Muscle layer of duodenum (tissue), 2 donors: ENCODE results near the gene MIER2.
"Not testable (repeated sequence)": the region's sequence is repeated elsewhere in the genome, so short reads cannot be mapped to it uniquely, and the experiment has no call there.

ENCODE experiments used
- H3K27ac ChIP-seq: one replicate; pipeline ENCODE4 v1.7.0; 2013; ENCODE audit warnings: mild to moderate bottlenecking, low read length
- H3K27me3 ChIP-seq: one replicate; pipeline ENCODE4 v1.7.0; 2013; ENCODE audit warnings: low read depth, mild to moderate bottlenecking, control low read depth, low read length
- H3K36me3 ChIP-seq, 2 donors: one replicate each; pipeline ENCODE4 v1.7.0; 2013; ENCODE audit warnings: low read length in 2 of 2, control low read depth in 1 of 2, mild to moderate bottlenecking in 1 of 2; ENCODE audit not compliant: insufficient read depth in 2 of 2, control insufficient read depth in 1 of 2
- H3K4me1 ChIP-seq, 2 donors: one replicate each; pipeline ENCODE4 v1.7.0; 2013; ENCODE audit warnings: low read length in 2 of 2, mild to moderate bottlenecking in 2 of 2, control low read depth in 1 of 2, moderate library complexity in 1 of 2; ENCODE audit not compliant: insufficient read depth in 2 of 2, control insufficient read depth in 1 of 2
- H3K4me3 ChIP-seq, 2 donors: one replicate each; pipeline ENCODE4 v1.7.0; 2013; ENCODE audit warnings: low read length in 2 of 2, low read depth in 1 of 2, mild to moderate bottlenecking in 1 of 2
- H3K9me3 ChIP-seq, 2 donors: one replicate each; pipeline ENCODE4 v1.7.0; 2013; ENCODE audit warnings: low read length in 2 of 2, control low read depth in 1 of 2, mild to moderate bottlenecking in 1 of 2; ENCODE audit not compliant: control insufficient read depth in 1 of 2
- donor health status: healthy.

Gene MIER2

GRCh38 chr19:344625-345319, at the start of gene MIER2:
TSS of gene MIER2 (minus strand) at chr19:344796. CDS start at chr19:344782, 14 bp downstream.
- H3K9me3 ChIP-seq = no peaks in the 10 kb centered on the region
- peak within 1 kb of the TSS; percentile 45 for H3K27ac ChIP-seq
- H3K4me1 ChIP-seq = peaks cover 7 to 43% of the 10 kb centered on the region in 2 donors
- peak within 1 kb of the TSS; percentile 60 to 69 for H3K4me3 ChIP-seq
- no peaks in the 10 kb centered on the region for H3K27me3 ChIP-seq
- H3K36me3 ChIP-seq = peaks cover 0 to 3% of the 10 kb centered on the region in 2 donors

GRCh38 chr19:393560-393959, 49.0 kb upstream of the MIER2 start:
- not testable (repeated sequence) for H3K27me3 ChIP-seq, H3K4me1 ChIP-seq, H3K4me3 ChIP-seq, H3K9me3 ChIP-seq, H3K27ac ChIP-seq, H3K36me3 ChIP-seq

- H3K27ac ChIP-seq = no peak overlapping the region
- H3K27me3 ChIP-seq = peaks cover 3% of the 10 kb centered on the region
- no peaks in the 10 kb centered on the region for H3K36me3 ChIP-seq
- no peaks in the 10 kb centered on the region for H3K9me3 ChIP-seq
- H3K4me3 ChIP-seq = no peak overlapping the region
- H3K4me1 ChIP-seq = no peaks in the 10 kb centered on the region
Measured at GRCh38 chr19:392375-392970, 47.9 kb upstream of the MIER2 start.

- Histone ChIP-seq H3K4me1 (no peaks in the 10 kb centered on the region), H3K36me3 (no peaks in the 10 kb centered on the region), H3K9me3 (no peaks in the 10 kb centered on the region), H3K27ac (no peak overlapping the region), H3K27me3 (peaks cover 4% of the 10 kb centered on the region), H3K4me3 (no peak overlapping the region)
Measured at GRCh38 chr19:391726-392374, 47.3 kb upstream of the MIER2 start.

GRCh38 chr19:391207-391557, 46.6 kb upstream of the MIER2 start:
- no peak overlapping the region for H3K4me3 ChIP-seq
- H3K9me3 ChIP-seq = no peaks in the 10 kb centered on the region
- H3K36me3 ChIP-seq = no peaks in the 10 kb centered on the region
- H3K27me3 ChIP-seq = peaks cover 4% of the 10 kb centered on the region
- no peaks in the 10 kb centered on the region for H3K4me1 ChIP-seq
- no peak overlapping the region for H3K27ac ChIP-seq

- Histone ChIP-seq H3K4me1 (no peaks in the 10 kb centered on the region), H3K27me3 (peaks cover 4% of the 10 kb centered on the region), H3K9me3 (no peaks in the 10 kb centered on the region), H3K36me3 (no peaks in the 10 kb centered on the region), H3K27ac (no peak overlapping the region), H3K4me3 (no peak overlapping the region)
Measured at GRCh38 chr19:390386-391206, 46.0 kb upstream of the MIER2 start.

GRCh38 chr19:389935-390289, 45.3 kb upstream of the MIER2 start:
- H3K4me3 ChIP-seq = no peak overlapping the region
- no peaks in the 10 kb centered on the region for H3K4me1 ChIP-seq
- peaks cover 4% of the 10 kb centered on the region for H3K27me3 ChIP-seq
- H3K36me3 ChIP-seq = no peaks in the 10 kb centered on the region
- H3K9me3 ChIP-seq = no peaks in the 10 kb centered on the region
- no peak overlapping the region for H3K27ac ChIP-seq

- Histone ChIP-seq H3K27me3 (peaks cover 5% of the 10 kb centered on the region), H3K27ac (no peak overlapping the region), H3K4me3 (no peak overlapping the region), H3K36me3 (no peaks in the 10 kb centered on the region), H3K9me3 (no peaks in the 10 kb centered on the region), H3K4me1 (no peaks in the 10 kb centered on the region)
Measured at GRCh38 chr19:389255-389934, 44.8 kb upstream of the MIER2 start.

- H3K36me3 ChIP-seq = no peaks in the 10 kb centered on the region
- H3K4me1 ChIP-seq = no peaks in the 10 kb centered on the region
- H3K27ac ChIP-seq = no peak overlapping the region
- peaks cover 10% of the 10 kb centered on the region for H3K27me3 ChIP-seq
- H3K4me3 ChIP-seq = no peak overlapping the region
- no peaks in the 10 kb centered on the region for H3K9me3 ChIP-seq
Measured at GRCh38 chr19:388691-389090, 44.1 kb upstream of the MIER2 start.

GRCh38 chr19:387777-388176, 43.2 kb upstream of the MIER2 start:
- Histone ChIP-seq H3K27ac (no peak overlapping the region), H3K36me3 (no peaks in the 10 kb centered on the region), H3K27me3 (peaks cover 16% of the 10 kb centered on the region), H3K9me3 (no peaks in the 10 kb centered on the region), H3K4me3 (no peak overlapping the region), H3K4me1 (no peaks in the 10 kb centered on the region)
